SK-N-SH (cell line): ENCODE results near the gene SPATC1L. TPM values are rescaled to one million over a fixed set of nuclear protein-coding genes. Genes with fewer than 3 reads are reported as not detected.

Source experiments
- CTCF ChIA-PET: fragments of 300-600, 350-600 bp; formaldehyde crosslinking; extraction: SDS; loops from one replicate; lab custom pipeline; 2021; lab: Yijun Ruan, JAX
- POLR2A ChIA-PET: fragments of 350-600 bp; sonication (Branson Sonifier 250); formaldehyde crosslinking; extraction: SDS; loops from one replicate; lab custom pipeline; 2020; ENCODE audit warnings: antibody characterized with exemption, inconsistent platforms; lab: Yijun Ruan, JAX
- DNase-seq: peaks from one replicate; pipeline ENCODE4 v3.0.0; 2012
- H2AFZ ChIP-seq: fragments of 200-600 bp; sonication (generic); 2 replicates; pipeline ENCODE4 v1.8.1; 2016; ENCODE audit warnings: antibody characterized with exemption, mild to moderate bottlenecking, low read depth
- H3F3A ChIP-seq: fragments of 200-600 bp; sonication (generic); replicated peaks from 2 replicates; pipeline ENCODE3; 2016; ENCODE audit warnings: antibody characterized with exemption, mild to moderate bottlenecking; ENCODE audit not compliant: insufficient read depth
- H3K27ac ChIP-seq, 2 experiments: fragments of 200-500 bp in 1 of 2; fragments of 200-600 bp in 1 of 2; sonication (Bioruptor generic) in 1 of 2; sonication (generic), shearing (Covaris generic) in 1 of 2; 2 replicates each; pipeline versions ENCODE4 v1.5.1 to v1.6.1; 2014 to 2016; ENCODE audit warnings: low read depth in 2 of 2, inconsistent platforms in 1 of 2, low read length in 1 of 2, mild to moderate bottlenecking in 1 of 2, mixed read lengths in 1 of 2
- H3K27me3 ChIP-seq: fragments of 200-600 bp; sonication (generic), shearing (Covaris generic); 2 replicates; pipeline ENCODE4 v1.6.1; 2016; ENCODE audit warnings: mixed run types; ENCODE audit not compliant: insufficient read depth
- H3K36me3 ChIP-seq, 2 experiments: fragments of 200-500 bp in 1 of 2; fragments of 200-600 bp in 1 of 2; sonication (Bioruptor generic) in 1 of 2; sonication (generic) in 1 of 2; replicated peaks in 1 of 2; 2 replicates each; pipeline versions ENCODE3 to v1.5.1; 2014 to 2016; ENCODE audit warnings: low read length in 1 of 2, mild to moderate bottlenecking in 1 of 2; ENCODE audit not compliant: insufficient read depth in 2 of 2, control insufficient read depth in 1 of 2
- H3K4me1 ChIP-seq, 2 experiments: fragments of 200-500 bp in 1 of 2; fragments of 200-600 bp in 1 of 2; sonication (Bioruptor generic) in 1 of 2; sonication (generic), shearing (Covaris generic) in 1 of 2; 2 replicates each; pipeline versions ENCODE4 v1.5.1 to v1.6.1; 2014 to 2016; ENCODE audit warnings: low read depth in 1 of 2, low read length in 1 of 2, mixed run types in 1 of 2; ENCODE audit not compliant: insufficient read depth in 2 of 2, control insufficient read depth in 1 of 2
- H3K4me2 ChIP-seq: fragments of 200-600 bp; sonication (generic), shearing (Covaris generic); 2 replicates; pipeline ENCODE4 v1.6.1; 2017; ENCODE audit warnings: mixed run types
- H3K4me3 ChIP-seq, 2 experiments: fragments of 200-500 bp in 1 of 2; fragments of 200-600 bp in 1 of 2; sonication (Bioruptor generic) in 1 of 2; sonication (generic), shearing (Covaris generic) in 1 of 2; 2 replicates each; pipeline versions ENCODE4 v1.5.1 to v1.8.1; 2014 to 2016; ENCODE audit warnings: low read depth in 2 of 2, inconsistent platforms in 1 of 2, low read length in 1 of 2, mild to moderate bottlenecking in 1 of 2, mixed read lengths in 1 of 2, moderate library complexity in 1 of 2
- H3K79me2 ChIP-seq: fragments of 200-600 bp; sonication (generic); 2 replicates; pipeline ENCODE4 v1.8.1; 2017; ENCODE audit warnings: mild to moderate bottlenecking; ENCODE audit not compliant: insufficient read depth
- H3K9ac ChIP-seq: fragments of 200-600 bp; sonication (generic); 2 replicates; pipeline ENCODE4 v1.6.1; 2017; ENCODE audit warnings: mixed run types
- H3K9me2 ChIP-seq: fragments of 200-600 bp; sonication (generic); 2 replicates; pipeline ENCODE4 v1.6.1; 2017; ENCODE audit warnings: mixed run types
- H3K9me3 ChIP-seq: fragments of 200-600 bp; sonication (generic); 2 replicates; pipeline ENCODE4 v1.6.1; 2017; ENCODE audit warnings: mixed run types, mild to moderate bottlenecking, moderate library complexity
- H4K20me1 ChIP-seq: fragments of 200-600 bp; sonication (generic); 2 replicates; pipeline ENCODE4 v1.6.1; 2017; ENCODE audit warnings: mild to moderate bottlenecking, mixed run types; ENCODE audit not compliant: insufficient read depth
- CHD2 ChIP-seq: fragments of 150-350 bp; IDR thresholded peaks from 2 replicates; pipeline ENCODE4 v1.6.1; 2018; ENCODE audit warnings: low read length; ENCODE audit not compliant: partially characterized antibody
- ELF1 ChIP-seq: IDR thresholded peaks from 2 replicates; pipeline ENCODE4 v1.4.0; 2012
- EP300 ChIP-seq, 2 experiments: IDR thresholded peaks; 2 replicates each; pipeline versions ENCODE4 v1.4.0 to v1.6.1; 2012; ENCODE audit warnings: borderline replicate concordance in 1 of 2, low read depth in 1 of 2, low read length in 1 of 2
- EZH2phosphoT487 ChIP-seq: fragments of 200-600 bp; sonication (generic); IDR thresholded peaks from 2 replicates; pipeline ENCODE4 v1.6.1; 2017; ENCODE audit warnings: low read depth, mixed run types, mild to moderate bottlenecking, antibody characterized with exemption, moderate library complexity, borderline replicate concordance
- FOXJ3 ChIP-seq: sonication (generic); formaldehyde crosslinking; IDR thresholded peaks from 2 replicates; pipeline ENCODE4 v1.5.1; 2020; ENCODE audit warnings: mild to moderate bottlenecking, missing genetic modification reagents
- FOXM1 ChIP-seq: IDR thresholded peaks from 2 replicates; pipeline ENCODE4 v1.4.0; 2012; ENCODE audit warnings: low read depth, mild to moderate bottlenecking
- GABPA ChIP-seq: IDR thresholded peaks from 2 replicates; pipeline ENCODE4 v1.4.0; 2012; ENCODE audit warnings: low read depth, mild to moderate bottlenecking
- IRF3 ChIP-seq: fragments of 150-350 bp; IDR thresholded peaks from 2 replicates; pipeline ENCODE4 v1.6.1; 2016; ENCODE audit warnings: mild to moderate bottlenecking, low read depth, low read length
- MXI1 ChIP-seq: IDR thresholded peaks from 2 replicates; pipeline ENCODE4 v1.6.1; 2012; ENCODE audit warnings: mild to moderate bottlenecking, low read depth, low read length, improper control_type of control experiment
- NFIC ChIP-seq: IDR thresholded peaks from 2 replicates; pipeline ENCODE4 v1.4.0; 2012; ENCODE audit warnings: borderline replicate concordance
- NRF1 ChIP-seq: IDR thresholded peaks from 2 replicates; pipeline ENCODE4 v1.6.1; 2012; ENCODE audit warnings: low read depth, mild to moderate bottlenecking, low read length
- RAD21 ChIP-seq: IDR thresholded peaks from 2 replicates; pipeline ENCODE4 v1.6.1; 2012; ENCODE audit warnings: mild to moderate bottlenecking, low read length
- RCOR1 ChIP-seq: fragments of 150-350 bp; IDR thresholded peaks from 2 replicates; pipeline ENCODE4 v1.6.1; 2017; ENCODE audit warnings: antibody characterized with exemption, low read length
- SMC3 ChIP-seq: IDR thresholded peaks from 2 replicates; pipeline ENCODE4 v1.6.1; 2012; ENCODE audit warnings: low read depth, low read length, improper control_type of control experiment
- TAF1 ChIP-seq: IDR thresholded peaks from 2 replicates; pipeline ENCODE4 v1.6.1; 2012; ENCODE audit warnings: low read depth, mild to moderate bottlenecking, low read length, moderate library complexity, borderline replicate concordance
- TCF12 ChIP-seq: IDR thresholded peaks from 2 replicates; pipeline ENCODE4 v1.4.0; 2012
- WGBS: methylation state at CpG from one replicate; pipeline ENCODE4 v1.1.6; 2017; ENCODE audit warnings: low lambda C conversion rate; 5-methylcytosine and 5-hydroxymethylcytosine counted together
- polyA plus RNA-seq, 3 experiments: library from polyadenylated mRNA; depleted of rRNA; stranded (reverse); fragments of >200 nt; gene quantifications; 2 replicates each; pipeline ENCODE4 v1.2.3, GENCODE V29; 2012
- TF ChIP-seq, protein P1 (sequence below): IDR thresholded peaks from 2 replicates; pipeline ENCODE4 v1.4.0; 2012; ENCODE audit warnings: low read depth
- TF ChIP-seq, protein P2 (sequence below): IDR thresholded peaks from 2 replicates; pipeline ENCODE4 v1.4.0; 2012; ENCODE audit warnings: low read depth, borderline replicate concordance

Gene SPATC1L
- polyA plus RNA-seq, 1 of the 3 experiments (the other 2 are of a cell fraction), result 8.3 TPM

DNA sequence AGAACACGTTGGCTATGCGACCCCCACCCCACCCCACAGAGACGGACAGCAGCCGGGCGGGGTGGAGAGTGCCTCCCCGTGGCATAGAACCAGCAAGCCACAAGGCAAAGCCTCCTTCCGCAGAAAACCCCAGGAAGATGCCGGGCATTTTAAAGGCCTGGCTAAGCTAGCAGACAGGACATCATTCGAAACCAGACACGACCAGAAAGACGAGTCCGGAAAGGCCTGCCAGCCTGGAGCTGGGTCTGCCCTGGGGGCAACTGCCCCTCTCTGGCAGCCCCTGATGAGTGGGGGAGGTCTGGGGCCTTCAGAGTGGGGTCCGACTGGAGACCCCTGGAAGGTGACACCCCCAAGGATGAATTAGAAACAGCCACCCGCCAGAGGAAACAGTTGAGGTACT, 37.4 kb downstream of the SPATC1L start (continued):
- TF ChIP-seq, protein P1, sequence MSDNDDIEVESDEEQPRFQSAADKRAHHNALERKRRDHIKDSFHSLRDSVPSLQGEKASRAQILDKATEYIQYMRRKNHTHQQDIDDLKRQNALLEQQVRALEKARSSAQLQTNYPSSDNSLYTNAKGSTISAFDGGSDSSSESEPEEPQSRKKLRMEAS, result no peak
- TF ChIP-seq, protein P2, sequence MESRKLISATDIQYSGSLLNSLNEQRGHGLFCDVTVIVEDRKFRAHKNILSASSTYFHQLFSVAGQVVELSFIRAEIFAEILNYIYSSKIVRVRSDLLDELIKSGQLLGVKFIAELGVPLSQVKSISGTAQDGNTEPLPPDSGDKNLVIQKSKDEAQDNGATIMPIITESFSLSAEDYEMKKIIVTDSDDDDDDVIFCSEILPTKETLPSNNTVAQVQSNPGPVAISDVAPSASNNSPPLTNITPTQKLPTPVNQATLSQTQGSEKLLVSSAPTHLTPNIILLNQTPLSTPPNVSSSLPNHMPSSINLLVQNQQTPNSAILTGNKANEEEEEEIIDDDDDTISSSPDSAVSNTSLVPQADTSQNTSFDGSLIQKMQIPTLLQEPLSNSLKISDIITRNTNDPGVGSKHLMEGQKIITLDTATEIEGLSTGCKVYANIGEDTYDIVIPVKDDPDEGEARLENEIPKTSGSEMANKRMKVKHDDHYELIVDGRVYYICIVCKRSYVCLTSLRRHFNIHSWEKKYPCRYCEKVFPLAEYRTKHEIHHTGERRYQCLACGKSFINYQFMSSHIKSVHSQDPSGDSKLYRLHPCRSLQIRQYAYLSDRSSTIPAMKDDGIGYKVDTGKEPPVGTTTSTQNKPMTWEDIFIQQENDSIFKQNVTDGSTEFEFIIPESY, result no peak
- no peak for TF ChIP-seq RAD21

GRCh38 chr21:46145840-46146691, 38.2 kb downstream of the SPATC1L start:
- H3K79me2 ChIP-seq, result no peaks in the 10 kb centered on the region
- H3K9ac ChIP-seq, result no peak overlapping the region
- ChIA-PET POLR2A (no interaction called here), CTCF (interaction anchor here (0.9 to 1.3 kb wide), 3 partner anchors 18 to 84 kb away, joined by 3 to 4 read pairs (median 3); no protein-coding TSS in a partner anchor)
- H2AFZ ChIP-seq, result no peak overlapping the region
- H3K9me2 ChIP-seq, result no peaks in the 10 kb centered on the region
- H3K27ac ChIP-seq, result no peak overlapping the region
- H3K36me3 ChIP-seq, result no peaks in the 10 kb centered on the region
- H4K20me1 ChIP-seq, result no peaks in the 10 kb centered on the region
- H3K9me3 ChIP-seq, result no peaks in the 10 kb centered on the region
- WGBS, result 88% methylated on average over 29 of the region's 60 CpGs
- no peaks in the 10 kb centered on the region for H3F3A ChIP-seq
- no peaks in the 10 kb centered on the region for H3K27me3 ChIP-seq
- H3K4me1 ChIP-seq, result peaks cover 0 to 10% of the 10 kb centered on the region in 2 experiments; a peak in 1 of 4 replicates
- no peak overlapping the region for H3K4me2 ChIP-seq
- TF ChIP-seq SMC3 (no peak), GABPA (no peak), RCOR1 (no peak), EP300 (IDR thresholded peaks at IDR 0.05; ENCODE audit: borderline replicate concordance in 1 of 2, low read depth in 1 of 2, low read length in 1 of 2) (no peak), FOXJ3 (CRISPR knock-in tag) (no peak), RAD21 (no peak), NRF1 (no peak), IRF3 (no peak), CHD2 (no peak), MXI1 (no peak), NFIC (no peak), EZH2phosphoT487 (no peak), ELF1 (no peak), TCF12 (no peak), TAF1 (no peak), FOXM1 (no peak)
- TF ChIP-seq, protein P2, result no peak
- TF ChIP-seq, protein P1, result no peak
- no peak overlapping the region for H3K4me3 ChIP-seq
- DNase-seq, result no peak
